AML-193 (cell line): Measurements from ENCODE around the gene C1orf53.
"Not testable (repeated sequence)": the region's sequence is repeated elsewhere in the genome, so short reads cannot be mapped to it uniquely, and the experiment has no call there.

Experiments used
- DNase-seq, 2 experiments: peaks; one replicate each; lab custom pipeline; 2025; lab: John Stamatoyannopoulos, UW

Gene C1orf53

DNA sequence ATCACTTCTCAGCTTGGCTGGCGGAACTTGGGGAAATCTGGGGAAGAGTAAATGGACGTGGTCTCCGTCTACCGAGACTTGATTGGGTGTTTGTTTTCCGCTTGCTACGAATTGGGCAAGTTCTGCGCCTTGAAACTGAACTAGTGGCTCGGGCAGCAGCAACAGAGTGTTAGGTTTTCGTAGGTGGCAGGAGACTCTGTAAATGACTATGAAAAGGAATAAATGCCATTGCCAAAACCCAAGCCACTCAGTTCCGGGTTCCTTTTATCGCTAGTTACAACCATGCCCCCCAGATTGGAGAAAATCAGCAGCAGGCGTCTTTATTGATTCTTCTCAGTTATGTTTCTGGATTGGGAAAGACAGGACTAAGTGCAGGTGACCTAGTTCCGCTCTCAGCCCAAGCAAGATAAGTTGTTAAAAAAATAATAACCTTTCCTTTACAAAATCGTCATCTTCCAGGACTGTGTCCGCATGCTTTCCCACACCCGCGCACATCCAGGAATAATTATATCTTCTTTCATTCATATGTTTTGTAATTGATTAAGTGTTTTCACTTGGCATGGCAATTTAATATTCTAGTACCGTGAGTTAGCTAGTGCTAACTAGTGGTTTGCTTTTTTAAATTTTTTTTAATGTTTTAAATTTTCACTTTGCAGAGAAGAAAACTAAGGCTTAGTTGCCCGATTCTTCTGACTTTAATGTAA lies 18.1 kb downstream of the C1orf53 start:
- no peak for DNase-seq

DNA sequence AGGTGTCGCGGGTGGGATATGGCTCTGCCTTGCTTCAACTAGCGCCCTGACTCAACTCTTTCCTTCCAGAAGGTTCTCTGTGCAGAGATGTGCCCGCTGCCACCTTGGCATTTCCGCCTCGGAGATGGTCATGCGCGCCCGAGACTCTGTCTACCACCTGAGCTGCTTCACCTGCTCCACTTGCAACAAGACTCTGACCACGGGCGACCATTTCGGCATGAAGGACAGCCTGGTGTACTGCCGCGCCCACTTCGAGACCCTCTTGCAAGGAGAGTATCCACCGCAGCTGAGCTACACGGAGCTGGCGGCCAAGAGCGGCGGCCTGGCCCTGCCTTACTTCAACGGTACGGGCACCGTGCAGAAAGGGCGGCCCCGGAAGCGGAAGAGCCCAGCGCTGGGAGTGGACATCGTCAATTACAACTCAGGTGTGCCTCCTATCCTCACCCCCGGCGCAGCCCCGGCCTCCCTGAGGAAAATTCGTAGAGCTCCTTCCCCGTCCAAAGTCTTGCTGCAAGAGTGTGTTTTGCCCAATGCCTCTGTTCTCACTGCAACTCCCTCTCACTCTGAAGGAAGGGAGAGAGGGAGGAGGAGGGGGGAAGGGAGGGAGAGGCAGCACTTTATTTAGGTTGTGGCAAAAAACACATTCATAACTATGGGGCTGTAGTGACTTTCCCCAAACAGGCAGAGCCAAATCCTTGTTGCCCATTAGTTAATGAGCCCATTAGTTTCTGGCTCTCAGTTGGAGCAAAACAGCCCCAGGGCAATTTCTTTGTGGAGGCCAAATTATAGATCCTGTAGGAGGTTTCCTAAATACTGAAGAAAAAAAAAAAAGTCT lies 19.0 kb downstream of the C1orf53 start:
- no peak for DNase-seq

DNA sequence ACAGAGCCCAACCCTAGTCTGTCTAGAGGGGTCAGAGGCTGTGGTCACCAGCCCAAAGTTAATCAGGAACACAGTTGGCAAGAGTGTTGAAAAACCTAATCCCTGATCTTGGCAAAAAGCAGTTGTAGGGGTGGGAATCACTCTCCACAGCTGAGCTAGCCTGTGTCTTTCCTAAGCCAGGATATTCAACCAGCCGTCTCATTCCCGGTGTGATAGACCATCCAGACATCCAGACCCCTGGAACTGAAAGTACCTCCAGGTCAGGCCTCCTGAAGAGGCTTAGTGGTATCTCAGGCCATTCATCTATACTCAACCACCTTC lies 19.6 kb downstream of the C1orf53 start:
- DNase-seq = no peak

DNA sequence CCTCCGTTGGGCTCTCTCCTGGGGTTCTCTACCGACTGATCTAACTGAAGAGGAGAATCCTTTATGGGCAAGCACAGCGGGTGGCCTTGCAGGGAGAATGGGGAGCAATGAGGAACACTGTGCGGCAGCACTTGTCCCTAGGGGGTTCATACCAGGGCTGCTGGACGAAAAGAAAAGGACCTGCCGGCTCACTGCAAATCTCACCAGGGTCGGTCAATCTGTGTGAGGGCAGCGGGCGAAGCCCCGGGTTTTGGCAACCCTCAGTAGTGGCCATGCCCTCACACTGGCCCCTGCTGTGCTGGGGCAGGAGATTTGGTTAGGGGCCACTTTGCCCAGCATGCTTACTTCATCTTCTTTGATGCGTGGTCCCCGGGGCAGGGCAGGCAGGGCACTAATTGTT lies 20.6 kb downstream of the C1orf53 start:
- DNase-seq = no peak

DNA sequence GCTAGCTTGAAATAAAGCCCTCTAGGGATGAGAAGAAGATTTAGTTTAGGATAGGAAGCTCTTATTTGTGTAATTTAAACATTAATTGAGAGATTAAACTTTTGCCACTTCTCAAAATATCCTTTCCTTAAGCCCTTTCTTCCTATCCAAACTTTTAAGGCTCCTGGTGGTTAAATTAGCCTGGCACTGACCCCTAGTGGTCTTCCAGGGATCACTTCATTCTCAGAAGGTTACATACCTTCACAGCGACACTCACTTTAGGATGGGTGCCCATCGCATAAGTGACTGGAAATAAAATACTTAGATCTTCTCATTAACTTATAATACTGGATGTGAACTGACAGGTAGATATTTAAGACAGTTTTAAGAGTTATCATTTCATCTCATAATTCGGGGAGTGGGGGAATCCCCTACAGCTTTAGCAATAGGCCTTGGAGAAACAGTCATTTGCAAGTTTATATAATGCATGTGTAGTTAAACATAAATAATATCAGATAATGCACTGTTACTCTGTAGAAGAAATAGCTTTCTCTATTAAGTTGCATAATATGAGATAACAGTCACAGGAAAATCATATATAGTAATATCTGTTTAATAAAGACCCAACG lies 22.2 kb downstream of the C1orf53 start:
- DNase-seq = peak; percentile 66 to 72

DNA sequence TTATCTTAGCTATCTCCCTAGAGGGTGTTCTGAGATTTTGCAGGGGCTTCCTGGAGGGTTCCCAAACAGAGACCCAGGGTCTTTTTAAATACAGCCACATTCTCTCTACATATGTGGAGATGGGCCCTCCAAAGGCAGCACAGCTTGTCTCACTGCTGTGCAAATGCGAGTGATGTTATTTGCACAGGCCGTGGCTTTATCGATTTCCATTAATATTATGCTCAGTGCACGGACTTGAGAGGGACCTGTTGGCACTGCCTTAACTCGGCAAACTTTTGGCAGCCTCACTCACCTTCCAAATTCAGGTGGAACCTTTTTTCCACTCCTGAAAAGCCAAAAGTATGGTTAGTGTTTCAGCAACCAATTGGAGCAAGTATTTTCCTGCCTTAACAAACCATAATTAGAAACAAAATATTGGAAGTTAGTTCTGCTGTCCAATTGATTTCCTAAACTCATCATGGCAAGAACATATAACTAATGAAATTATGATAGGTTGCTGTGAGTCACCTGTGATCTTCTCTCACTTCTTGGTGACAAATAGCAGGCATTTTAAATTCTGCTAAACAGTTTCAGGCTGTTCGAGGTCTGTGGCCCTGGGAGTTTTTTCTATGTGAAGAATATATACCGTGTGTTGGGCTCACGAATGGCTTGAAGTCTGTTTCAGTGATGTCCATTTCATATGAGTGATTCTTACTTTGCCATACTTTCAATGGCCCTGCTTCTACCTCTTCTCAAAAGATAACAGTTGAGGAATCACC lies 25.7 kb downstream of the C1orf53 start:
- DNase-seq = no peak

DNA sequence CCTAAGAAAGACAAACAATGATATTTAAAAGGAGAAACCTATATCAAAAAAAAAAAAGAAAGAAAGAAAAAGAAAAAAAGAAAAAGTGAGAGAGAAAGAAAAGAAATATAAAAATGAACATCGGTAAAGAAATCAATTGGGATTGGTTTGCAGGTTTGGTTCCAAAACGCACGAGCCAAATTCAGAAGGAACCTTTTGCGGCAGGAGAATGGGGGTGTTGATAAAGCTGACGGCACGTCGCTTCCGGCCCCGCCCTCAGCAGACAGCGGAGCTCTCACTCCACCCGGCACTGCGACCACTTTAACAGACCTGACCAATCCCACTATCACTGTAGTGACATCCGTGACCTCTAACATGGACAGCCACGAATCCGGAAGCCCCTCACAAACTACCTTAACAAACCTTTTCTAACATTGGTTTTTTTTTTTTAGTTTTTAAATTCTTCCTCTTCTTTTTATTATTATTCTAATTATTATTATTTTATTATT lies 26.5 kb downstream of the C1orf53 start:
- DNase-seq = no peak

DNA sequence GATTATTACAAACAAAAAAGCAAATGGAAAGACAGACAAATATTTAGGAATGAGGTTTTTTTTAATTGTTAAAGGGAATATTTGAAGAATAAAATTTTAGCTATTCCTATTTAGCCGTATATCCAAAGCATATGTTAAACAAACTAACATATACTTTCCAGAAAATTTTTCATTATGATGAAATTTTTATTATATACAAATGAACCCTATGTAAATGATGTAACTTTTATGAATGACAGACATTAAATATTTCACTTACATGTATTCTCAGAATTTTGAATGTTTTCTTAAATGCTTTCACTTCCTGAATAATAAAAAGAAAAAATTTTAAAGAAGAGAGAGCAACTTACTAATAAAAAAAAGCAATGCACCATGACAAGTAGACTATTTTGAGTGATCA lies 30.6 kb downstream of the C1orf53 start:
- no peak for DNase-seq

DNA sequence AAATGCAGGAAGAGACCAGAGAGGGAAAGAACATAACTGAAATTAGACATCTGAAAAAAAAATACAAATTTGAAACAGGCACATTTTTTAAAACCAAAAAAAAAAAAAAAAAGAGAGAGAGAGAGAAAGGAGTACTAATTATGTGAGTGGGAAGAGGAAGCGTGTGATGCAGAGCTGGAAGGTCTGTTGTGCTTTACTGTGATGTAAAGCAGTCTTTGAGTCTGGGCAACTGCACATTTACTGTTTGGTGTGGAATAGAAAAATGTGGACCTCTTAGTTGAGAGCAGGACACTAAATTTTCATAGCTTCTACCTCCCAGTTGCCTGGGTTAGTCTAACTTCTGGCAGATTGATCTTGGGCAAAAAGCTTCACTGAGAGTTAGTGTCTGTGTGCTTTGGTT lies 31.2 kb downstream of the C1orf53 start:
- no peak for DNase-seq

DNA sequence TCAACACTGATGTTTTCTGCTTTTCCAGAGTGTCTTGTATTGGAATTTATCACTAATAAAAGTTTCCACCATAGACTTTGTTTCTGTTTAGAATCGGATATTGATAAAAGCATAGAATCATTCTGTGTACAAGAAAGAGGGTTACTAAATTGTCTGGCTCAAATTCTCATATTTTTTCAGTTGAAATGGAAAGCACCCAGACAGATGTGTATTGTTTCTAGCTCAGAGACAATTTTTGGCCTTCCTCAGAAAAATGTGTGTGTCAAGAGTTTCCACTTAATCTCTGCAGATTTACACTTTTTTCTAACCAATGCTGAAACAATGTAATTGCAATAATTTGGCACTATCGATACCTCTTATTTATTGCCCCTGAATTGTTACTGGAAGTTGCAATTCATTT lies 35.0 kb downstream of the C1orf53 start:
- no peak for DNase-seq

DNA sequence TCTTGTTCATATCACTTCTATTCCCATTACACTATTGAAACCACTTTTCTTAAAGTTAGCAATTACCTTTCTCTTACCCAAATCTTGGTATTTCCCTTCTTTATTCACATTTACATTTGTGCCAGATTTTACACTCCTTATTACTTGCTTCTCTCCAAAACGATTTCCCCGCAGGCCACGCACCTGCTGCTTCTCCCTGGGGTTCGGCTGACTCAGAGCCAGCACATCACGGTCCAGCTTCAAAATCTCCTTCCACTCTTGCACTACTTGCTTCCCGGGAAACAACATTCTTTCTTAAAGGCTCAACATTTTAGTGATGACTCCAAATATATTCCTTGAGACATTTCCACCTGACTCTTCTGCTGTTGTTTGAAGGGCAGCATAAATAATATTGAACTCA lies 35.5 kb downstream of the C1orf53 start:
- no peak for DNase-seq

DNA sequence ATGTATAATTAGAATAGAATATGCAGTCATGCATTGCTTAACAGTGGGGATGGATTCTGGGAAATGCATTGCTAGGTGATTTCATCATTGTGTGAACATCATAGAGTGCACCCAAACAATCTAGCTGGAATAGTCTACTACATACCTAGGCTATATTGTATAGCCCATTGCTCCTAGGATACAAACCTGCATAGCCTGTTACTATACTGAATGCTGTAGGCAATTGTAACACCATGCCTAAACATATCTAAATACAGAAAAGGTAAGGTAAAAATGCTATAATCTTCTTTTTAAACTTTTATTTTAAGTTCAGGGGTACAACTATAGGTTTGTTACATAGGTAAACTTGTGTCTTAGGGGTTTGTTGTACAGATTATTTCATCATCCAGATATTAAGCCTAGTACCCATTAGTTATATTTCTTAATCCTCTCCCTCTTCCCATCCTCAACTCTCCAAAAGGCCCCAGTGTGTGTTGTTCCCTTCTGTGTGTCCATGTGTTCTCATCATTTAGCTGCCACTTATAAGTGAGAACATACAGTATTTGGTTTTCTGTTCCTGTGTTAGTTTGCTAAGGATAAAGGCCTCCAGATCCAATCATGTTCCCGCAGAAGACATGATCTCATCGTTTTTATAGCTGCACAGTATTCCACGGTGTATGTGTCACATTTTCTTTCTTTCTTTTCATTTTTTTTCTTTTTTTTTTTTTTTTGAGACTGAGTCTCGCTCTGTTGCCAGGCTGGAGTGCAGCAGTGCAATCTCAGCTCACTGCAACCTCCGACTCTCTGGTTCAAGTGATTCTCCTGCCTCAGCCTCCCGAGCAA lies 36.9 kb downstream of the C1orf53 start:
- not testable (repeated sequence) for DNase-seq

DNA sequence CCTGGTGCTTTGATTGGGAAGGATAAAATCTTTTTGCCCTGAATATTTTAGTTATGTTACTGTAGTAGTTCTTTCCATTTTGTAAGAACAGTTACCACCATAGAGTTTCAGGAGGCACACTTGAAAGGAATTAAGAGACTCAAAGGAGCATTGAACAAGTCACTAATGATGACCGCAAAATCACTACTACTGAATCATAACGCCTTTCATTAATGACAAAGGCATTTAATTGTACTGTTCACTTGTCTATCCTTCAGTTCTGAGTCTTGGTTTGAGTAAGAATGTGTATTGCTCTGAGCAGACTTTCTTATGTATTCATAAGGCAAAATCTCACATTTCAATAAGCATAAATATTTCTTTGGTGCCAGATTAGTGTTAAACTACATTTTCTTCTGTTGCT lies 39.6 kb downstream of the C1orf53 start:
- no peak for DNase-seq

DNA sequence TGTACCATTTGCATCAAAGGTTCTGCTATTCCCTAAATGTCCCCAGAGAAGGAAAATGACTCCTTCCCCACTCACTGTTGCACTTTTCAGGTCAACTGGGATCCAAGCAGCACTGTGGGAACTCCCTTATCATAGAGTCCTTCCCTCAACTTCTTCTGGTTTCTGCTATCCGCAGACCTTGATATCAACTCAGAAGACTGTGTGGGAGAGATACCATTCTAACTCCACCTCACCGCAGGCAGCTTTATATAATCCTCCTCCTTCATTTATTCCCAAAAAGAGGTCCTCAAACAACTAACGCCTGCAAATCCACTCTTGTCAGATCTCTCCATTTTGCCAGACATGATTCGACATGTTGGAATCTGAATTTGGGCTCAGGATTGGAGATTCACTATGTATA lies 42.1 kb downstream of the C1orf53 start:
- no peak for DNase-seq

DNA sequence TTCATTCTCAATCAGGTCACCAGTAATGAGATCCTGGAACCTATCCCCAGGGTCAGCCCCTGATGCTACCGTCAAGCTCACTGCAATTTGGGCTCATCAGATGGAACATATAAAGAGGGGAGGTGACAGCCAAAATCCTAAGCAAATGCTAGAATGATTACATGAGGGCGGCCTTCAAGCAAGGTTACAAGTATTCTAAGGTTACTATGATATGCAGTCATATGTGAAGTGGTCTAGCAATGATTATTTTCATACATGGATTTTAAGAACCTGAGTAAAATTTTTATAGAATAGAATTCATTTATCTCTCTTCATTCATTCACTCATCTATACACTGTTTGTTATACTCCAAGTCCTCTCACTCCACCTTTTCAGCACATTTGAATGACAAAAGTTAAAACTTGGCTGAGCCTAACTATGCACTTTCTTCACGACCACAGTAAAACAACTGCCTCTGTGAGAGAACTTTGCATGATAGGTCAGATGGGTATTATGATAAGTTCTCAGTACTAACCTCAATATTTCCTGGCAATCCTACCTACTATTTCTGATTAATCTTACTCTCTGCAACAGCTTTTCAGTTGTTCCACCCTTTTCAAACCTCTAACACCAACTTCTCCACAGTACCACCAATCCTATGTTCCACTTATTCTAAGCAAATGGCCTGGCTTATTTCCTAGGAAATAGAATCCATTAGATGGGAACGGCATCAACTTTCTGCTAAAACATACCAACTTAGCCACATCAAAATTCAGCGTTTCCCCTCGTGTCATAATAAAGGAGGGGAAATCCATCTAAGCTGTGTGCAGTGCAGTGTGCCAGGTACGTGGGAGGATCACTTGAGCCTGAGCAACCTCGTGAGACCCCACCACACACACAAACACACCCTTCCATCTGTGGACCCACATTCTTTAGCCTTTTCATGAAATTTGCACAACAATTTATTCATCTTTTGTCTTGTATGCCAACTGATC lies 46.8 kb downstream of the C1orf53 start:
- no peak for DNase-seq

DNA sequence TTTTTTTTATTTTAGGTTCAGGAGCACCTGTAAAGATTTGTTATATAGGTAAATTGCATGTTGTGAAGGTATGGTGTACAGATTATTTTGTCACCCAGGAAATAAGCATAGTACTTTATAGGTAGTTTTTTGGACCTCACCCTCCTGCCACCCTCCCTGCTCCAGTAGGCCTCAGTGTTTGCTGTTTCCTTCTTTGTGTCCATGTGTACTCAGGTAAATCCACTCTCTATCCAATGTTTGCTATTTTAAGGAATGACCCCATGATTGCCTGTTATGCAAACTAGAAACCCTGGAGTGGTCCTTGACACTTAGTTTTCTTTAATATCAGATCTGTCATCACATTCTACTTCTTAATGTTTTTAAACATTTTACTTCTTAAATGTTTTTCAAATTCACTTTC lies 48.7 kb downstream of the C1orf53 start:
- DNase-seq = no peak

DNA sequence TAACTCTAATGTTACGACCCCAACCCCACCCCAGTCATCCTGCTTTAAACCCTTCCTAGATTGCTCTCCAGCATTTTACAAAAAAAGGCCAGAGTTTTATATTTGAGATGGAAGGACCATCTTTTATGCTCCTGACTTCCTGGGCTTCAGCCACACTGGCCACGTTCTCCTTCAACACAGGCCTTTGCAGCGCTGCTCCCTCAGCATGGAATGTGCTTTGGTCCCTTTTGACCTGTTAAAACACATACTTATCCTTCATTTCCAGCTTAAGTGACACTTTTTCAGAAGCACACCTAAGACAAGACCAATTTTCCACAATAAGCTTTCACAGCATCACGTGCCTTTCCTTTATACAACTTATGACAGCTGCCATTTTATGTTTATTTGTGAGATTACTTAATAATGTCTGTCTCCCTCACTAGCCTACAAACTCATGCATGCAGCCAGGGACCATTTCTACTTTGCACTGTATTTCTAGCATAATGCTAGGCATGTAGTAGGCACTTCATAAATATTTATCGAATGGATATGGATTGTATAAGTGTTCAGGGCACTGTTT lies 49.3 kb downstream of the C1orf53 start:
- DNase-seq = no peak

DNA sequence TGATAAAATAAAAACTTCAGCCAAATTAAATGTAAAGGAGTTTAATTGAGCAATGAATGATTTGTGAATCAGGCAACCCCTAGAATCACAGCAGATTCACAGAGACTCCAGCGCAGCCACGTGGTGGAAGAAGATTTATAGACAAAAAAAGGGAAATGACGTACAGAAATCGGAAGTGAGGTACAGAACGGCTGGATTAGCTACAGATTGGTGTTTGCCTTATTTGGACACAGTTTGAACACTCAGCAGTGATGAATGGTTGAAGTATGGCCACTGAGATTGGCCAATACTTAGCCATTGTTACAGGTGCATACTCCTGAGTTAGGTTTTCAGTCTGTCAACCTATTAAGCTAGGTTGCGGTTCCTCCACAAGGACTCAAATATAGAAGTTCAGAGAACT lies 51.0 kb downstream of the C1orf53 start:
- not testable (repeated sequence) for DNase-seq

DNA sequence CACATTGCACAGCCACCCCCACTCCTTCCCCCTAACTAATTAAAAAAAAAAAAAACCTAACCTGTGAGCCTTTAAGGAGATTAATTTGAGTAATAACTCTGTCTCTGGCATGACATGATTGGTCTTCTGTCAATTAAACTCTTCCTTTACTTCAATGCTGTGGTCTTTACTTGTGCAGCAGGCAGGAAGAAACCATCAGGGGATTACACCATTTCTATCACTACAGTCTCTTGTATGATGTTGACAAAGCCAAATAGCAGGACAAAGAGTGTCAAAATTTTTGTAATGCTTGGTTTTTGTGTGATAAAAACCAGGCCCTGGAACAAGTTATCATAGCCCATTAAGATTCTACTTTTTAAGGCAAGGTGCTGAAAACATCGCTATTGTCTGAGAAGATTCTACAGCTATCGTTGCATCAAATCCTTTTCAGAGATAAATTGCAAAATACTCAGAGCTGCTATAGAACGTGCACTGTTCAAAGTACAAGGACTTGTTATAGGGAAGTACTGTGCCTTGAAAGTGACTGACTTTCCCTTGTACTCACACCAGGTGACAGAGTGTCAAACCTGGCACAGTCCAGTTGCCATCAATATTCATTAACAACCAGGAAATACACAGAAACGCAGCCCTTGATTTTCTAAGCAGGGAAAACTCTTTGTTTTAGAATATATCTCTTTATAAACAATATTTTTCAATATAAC lies 52.4 kb downstream of the C1orf53 start:
- no peak for DNase-seq
